ENCODE data around the gene NAA10.

GRCh38 chrX:153925387-153925738 lies 9.5 kb downstream of the NAA10 start:
- TF ChIP-seq CTCF (conservative IDR thresholded peaks at IDR 0.05; ENCODE audit: low read length) (no peak), EZH2phosphoT487 (IDR thresholded peaks at IDR 0.05; ENCODE audit: borderline replicate concordance) (no peak)

All from Loucy (cell line).